H1 (cell line): ENCODE results near the gene RCE1. TPM values are rescaled to one million over a fixed set of nuclear protein-coding genes. Genes with fewer than 3 reads are reported as not detected.

Experiments
- CBX8 ChIP-seq: fragments of 300-800, 300-1000 bp; sonication (generic); IDR thresholded peaks from 2 replicates; pipeline ENCODE4 v1.7.1; 2016; ENCODE audit warnings: low read depth, low read length, borderline replicate concordance
- FOSL1 ChIP-seq: IDR thresholded peaks from 2 replicates; pipeline ENCODE4 v1.6.1; 2011; ENCODE audit warnings: mild to moderate bottlenecking, low read depth, low read length, moderate library complexity; ENCODE audit not compliant: insufficient read depth
- SIX5 ChIP-seq: IDR thresholded peaks from 2 replicates; pipeline ENCODE4 v1.6.1; 2011; ENCODE audit warnings: mild to moderate bottlenecking, low read depth, low read length
- SRF ChIP-seq: IDR thresholded peaks from 2 replicates; pipeline ENCODE4 v1.6.1; 2011; ENCODE audit warnings: mild to moderate bottlenecking, low read depth, low read length, moderate library complexity
- polyA plus RNA-seq, 7 experiments: library from polyadenylated mRNA; depleted of rRNA in 3 of 7; stranded (reverse) in 5 of 7; unstranded in 2 of 7; fragments of >200 nt in 5 of 7; fragments of 200-250 nt in 2 of 7; gene quantifications; 1 replicate in 5 of 7; 2 replicates in 1 of 7; 4 replicates in 1 of 7; pipeline versions ENCODE4 v1.2.1 to v1.2.3, GENCODE V29; 2011 to 2013; ENCODE audit warnings: missing spikeins in 2 of 7, mixed read lengths in 2 of 7
- total RNA-seq: library from RNA; stranded (reverse); fragmentation: NEBNext Ultra II Directional; extraction: Animal tissue kit (Norgen Biotek cat#: 25700); gene quantifications from 2 replicates; pipeline ENCODE4 v1.2.1, GENCODE V29; 2021

RCE1 gene
- total and polyA plus RNA-seq, 2 of the 8 experiments (the other 6 are each of a cell fraction or from before 2014, with no cell fraction given), result 35.8 to 84.8 TPM

GRCh38 chr11:66854231-66854661 is 11.0 kb downstream of the RCE1 start (continued):
- no peak for TF ChIP-seq SIX5
- TF ChIP-seq CBX8, result no peak
- no peak for TF ChIP-seq SRF
- TF ChIP-seq FOSL1, result no peak
